DMS 273 treated with DMSO at 0.1 percent for 48 hours (cell line): Measurements from ENCODE around the gene RASGRP3.
A peak's percentile ranks its signal among the peaks of the same experiment; 100 is the strongest.

ENCODE experiments used
- DNase-seq: peaks from one replicate; lab custom pipeline; 2025; lab: John Stamatoyannopoulos, UW

The RASGRP3 gene

DNA sequence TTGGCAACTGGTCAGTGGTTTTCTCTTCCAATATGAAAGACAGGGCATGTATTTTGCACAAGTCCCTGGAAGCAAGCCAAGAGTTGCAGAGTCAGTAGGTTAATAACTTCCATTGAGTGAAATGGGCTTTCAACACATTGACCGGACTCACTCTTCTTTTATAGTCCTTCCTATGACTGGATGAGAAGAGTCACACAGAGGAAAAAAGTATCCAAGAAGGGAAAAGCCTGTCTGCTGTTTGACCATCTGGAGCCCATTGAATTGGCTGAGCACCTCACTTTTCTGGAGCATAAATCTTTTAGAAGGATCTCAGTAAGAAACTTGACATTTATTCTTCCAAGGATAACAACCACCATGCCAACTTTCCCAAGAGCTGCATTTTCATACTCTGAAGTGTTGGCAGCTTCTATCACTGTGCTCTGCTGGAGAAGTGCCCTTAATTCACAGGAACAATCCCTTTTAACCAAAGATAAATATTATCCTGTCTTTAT lies 45.4 kb downstream of the RASGRP3 start:
- no peak for DNase-seq

DNA sequence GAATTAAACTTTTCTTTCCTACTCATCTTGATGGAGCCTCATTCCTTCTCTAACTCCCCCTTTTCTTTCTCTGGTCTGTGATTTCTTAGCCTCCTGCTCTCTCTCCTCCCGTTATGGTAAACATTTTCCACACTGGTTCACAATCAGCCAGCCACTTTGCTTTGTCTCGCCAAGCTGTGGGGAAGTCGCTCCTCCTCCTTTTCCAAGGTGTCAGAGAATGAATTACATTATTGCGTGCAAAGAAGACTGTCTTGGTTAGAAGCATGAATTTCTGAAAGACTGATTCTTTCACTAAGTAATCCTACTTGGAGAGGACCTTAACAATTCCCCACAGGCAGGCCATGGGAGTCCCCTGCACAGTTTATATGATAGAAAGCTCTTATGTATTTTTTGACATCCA lies 46.1 kb downstream of the RASGRP3 start:
- no peak for DNase-seq

DNA sequence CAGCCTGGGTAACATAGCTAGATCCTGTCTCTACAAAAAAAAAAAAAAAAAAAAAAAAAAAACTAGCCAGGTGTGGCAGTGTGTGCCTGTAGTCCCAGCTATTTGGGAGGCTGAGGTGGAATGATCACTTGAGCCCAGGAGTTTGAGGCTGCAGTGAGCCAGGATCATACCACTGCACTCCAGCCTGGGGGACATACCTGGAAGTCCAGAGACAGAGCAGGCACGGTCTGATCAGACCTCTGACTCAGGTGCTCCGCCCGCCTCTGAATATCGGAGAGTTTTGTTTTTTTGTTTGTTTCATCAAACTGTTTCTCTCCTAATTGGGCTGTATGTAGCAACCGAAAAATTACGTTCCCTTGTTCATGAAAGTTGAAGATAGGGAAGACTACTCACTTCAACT lies 49.2 kb downstream of the RASGRP3 start:
- DNase-seq = no peak

GRCh38 chr2:33526132-33526531 lies 49.7 kb downstream of the RASGRP3 start:
- no peak for DNase-seq

GRCh38 chr2:33526921-33527320 lies 50.5 kb downstream of the RASGRP3 start:
- DNase-seq = no peak

DNA sequence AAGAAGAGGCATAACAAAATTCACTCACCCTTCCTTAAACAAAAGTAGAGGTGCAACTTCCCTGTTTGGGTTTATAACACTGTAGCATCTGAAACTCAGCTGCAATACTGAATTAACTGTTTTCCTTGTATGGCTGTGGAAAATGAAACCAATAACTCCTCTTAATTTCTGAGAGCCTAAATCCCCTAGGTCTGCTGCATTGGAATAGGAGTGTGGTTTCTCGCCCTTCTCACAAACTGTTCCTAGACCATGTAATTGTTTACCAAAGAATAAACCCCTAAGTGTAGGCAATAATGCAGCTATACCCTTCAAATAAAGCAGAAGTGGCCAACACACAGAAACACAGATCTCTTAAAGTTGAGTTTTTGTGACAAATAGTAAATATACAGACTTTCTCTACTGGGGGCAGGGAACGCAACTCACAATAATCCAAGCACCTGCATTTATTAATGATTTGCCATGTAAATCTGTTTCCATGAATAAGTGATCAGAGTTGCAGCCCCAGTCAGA lies 52.0 kb downstream of the RASGRP3 start:
- no peak for DNase-seq

GRCh38 chr2:33529771-33530481 lies 53.5 kb downstream of the RASGRP3 start:
- DNase-seq = no peak

- no peak for DNase-seq
Observed at GRCh38 chr2:33530690-33531548, 54.5 kb downstream of the RASGRP3 start.

GRCh38 chr2:33531549-33532059 lies 55.2 kb downstream of the RASGRP3 start:
- no peak for DNase-seq

- DNase-seq = no peak
Observed at GRCh38 chr2:33532146-33532545, 55.7 kb downstream of the RASGRP3 start.

- no peak for DNase-seq
Observed at GRCh38 chr2:33532966-33533365, 56.5 kb downstream of the RASGRP3 start.

DNA sequence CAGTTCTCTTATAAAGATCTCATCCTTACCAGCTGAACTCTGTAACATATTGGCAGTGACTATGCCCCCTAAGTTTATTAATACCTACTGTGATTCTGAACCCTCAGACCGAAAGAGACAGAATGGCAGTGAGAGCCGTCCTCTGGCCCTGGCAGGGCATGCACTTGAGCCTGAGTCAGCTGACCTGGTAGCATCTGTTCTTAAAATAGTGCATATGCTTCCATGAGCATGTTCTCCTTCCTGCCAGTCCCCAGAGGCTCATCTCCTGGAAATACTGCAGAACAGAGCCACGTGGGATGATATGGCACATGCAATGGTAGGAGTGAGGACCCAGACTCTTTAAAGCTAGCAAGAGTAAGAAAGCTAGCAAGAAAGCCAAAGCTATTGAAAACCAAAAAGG lies 59.0 kb downstream of the RASGRP3 start:
- DNase-seq = peak; percentile 57

DNA sequence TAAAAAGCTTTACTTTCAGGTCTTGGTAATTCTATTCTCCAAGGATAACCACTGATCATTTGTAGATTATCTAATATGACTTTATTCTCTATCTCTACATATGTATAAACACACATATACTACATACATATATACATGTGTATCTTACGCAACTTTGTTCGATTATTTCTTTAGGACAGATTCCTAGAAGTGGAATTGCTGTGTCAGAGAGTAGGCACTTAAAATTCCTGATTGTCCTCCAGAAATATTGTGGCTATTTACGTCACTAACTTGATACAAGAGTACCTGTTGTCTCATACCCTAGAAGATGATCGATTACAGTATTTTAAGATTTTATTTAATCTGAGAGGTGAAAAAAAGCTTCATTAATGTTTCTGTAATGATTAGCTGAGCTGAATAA lies 64.8 kb downstream of the RASGRP3 start:
- no peak for DNase-seq

GRCh38 chr2:33550206-33550605 lies 73.8 kb downstream of the RASGRP3 start:
- DNase-seq = no peak

DNA sequence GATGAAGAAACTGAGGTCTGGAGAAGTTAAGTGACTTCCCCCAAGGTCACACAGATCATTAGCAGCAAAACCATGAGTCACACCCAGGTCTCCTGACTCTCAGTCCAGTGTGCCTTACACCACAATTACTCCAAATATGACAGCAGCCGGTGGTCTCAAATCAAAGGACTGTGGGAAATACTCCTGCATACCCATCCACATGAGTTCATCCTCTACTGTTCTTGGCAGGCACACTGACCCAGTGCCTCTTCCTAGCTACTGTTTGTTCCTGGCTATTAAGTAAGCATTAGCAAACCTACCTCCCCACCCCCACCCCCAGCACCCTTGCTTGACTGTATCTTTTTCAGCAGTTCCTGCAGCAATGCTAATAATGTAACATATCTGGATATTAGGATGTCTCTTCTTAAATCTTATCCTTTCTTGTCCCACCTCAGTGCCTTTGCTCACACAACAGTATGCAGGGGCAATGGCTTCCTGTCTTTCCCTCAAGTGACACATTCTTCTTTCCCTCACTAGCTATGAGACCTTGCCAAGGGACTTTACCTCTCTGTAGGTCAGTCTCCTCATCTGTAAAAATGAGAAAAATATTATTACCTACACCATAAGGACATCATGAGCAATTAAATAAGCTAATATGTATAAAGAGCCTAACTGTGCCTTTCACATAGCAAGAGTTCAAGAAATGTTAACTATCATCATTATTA lies 76.5 kb downstream of the RASGRP3 start:
- no peak for DNase-seq

DNA sequence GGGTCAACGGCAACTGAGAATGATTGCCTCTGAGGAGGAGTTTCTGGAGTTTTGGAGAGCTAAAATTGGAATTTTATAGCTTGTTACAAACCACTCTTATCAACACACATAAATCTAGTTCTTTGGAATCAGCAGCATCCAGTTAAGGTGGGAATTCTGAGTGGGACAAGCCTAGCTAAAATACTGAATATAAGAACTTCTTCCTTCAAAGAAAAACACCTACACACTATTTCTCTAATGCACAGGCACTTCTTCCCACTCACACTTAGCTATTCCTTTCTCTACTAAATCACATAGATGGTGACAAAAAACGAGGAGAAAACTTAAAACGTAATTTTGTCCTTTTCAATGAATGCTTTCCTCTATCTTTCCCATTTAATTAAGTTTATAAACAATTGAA lies 79.2 kb downstream of the RASGRP3 start:
- DNase-seq = no peak

- DNase-seq = no peak
Observed at GRCh38 chr2:33559328-33559727, 82.9 kb downstream of the RASGRP3 start.

- no peak for DNase-seq
Observed at GRCh38 chr2:33560017-33560416, 83.6 kb downstream of the RASGRP3 start.

- DNase-seq = no peak
Observed at GRCh38 chr2:33561872-33562271, 85.4 kb downstream of the RASGRP3 start.

- no peak for DNase-seq
Observed at GRCh38 chr2:33570681-33571080, 94.2 kb downstream of the RASGRP3 start.

- DNase-seq = no peak
Observed at GRCh38 chr2:33573657-33574056, 97.2 kb downstream of the RASGRP3 start.

- DNase-seq = no peak
Observed at GRCh38 chr2:33577084-33577483, 100.6 kb downstream of the RASGRP3 start.
